GM04504 (cell line): ENCODE measurements around the gene MSI2.

Experiments
- DNase-seq: peaks from one replicate; pipeline ENCODE4 v3.0.0-alpha.2; 2012; ENCODE audit warnings: low read depth

MSI2 gene

GRCh38 chr17:57369509-57369945 lies 113.2 kb downstream of the MSI2 start:
- DNase-seq, result no peak

DNA sequence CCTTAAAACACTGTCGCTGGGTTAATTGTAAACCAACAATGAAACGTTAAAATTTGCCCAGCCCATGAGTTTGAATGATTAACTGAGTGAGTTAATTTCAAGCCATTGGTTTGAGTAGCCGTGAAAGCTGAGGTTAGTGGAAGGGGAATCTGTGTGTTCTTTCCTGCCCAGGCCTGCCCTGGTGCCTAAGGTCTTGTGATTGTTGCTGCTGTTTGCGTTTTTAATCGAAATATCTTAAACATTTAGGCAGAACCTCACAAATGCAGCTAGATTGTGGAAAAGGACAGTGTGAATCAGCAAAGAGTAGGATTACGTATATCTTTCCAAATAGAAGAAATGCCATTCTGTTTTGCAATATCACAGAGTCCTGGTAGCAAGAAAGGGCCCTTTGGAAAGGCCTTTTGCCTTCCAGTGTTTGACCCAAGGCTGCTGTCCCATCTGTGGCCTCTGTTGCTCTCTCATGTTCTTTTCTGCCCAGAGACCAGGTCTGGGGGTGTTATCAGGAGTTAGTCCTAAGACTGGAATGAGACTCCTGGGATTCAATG lies 113.8 kb downstream of the MSI2 start:
- DNase-seq, result no peak

GRCh38 chr17:57370619-57371018 lies 114.3 kb downstream of the MSI2 start:
- DNase-seq, result no peak

GRCh38 chr17:57372156-57372555 lies 115.8 kb downstream of the MSI2 start:
- DNase-seq, result no peak

DNA sequence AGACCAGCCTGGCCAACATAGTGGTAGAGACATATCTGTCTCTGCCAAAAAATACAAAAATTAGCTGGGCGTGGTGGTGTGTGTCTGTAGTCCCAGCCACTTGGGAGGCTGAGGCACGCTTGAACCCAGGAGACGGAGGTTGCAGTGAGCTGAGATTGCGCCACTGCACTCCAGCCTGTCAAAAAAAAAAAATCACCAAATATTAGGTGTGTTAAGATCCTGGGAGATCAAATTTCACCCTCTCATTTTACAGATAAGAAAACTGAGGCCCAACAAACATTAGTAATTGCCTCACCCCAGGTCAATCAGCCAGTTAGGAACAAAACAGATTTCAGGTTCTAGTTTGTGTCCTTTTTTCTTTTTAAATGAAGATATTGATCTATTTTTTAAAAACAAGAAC lies 116.7 kb downstream of the MSI2 start:
- DNase-seq, result no peak

DNA sequence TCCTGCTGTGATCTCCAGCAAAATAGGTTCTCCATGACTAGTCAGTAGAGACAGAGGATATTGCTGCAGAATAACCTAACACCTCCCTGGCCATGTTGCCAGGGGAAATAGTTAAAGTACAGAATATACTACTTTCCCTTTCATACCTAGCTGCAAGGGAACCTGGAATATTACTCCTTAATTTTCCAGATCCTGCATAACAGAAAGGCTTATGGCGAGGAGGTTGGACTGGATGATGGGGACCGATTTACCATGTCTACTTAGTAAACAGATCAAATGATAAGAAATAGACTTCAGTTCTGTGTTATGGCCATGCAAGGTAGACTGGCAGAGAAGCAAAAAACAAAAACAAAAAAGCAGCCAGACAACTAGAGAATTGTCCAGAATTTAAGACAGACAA lies 117.4 kb downstream of the MSI2 start:
- no peak for DNase-seq

DNA sequence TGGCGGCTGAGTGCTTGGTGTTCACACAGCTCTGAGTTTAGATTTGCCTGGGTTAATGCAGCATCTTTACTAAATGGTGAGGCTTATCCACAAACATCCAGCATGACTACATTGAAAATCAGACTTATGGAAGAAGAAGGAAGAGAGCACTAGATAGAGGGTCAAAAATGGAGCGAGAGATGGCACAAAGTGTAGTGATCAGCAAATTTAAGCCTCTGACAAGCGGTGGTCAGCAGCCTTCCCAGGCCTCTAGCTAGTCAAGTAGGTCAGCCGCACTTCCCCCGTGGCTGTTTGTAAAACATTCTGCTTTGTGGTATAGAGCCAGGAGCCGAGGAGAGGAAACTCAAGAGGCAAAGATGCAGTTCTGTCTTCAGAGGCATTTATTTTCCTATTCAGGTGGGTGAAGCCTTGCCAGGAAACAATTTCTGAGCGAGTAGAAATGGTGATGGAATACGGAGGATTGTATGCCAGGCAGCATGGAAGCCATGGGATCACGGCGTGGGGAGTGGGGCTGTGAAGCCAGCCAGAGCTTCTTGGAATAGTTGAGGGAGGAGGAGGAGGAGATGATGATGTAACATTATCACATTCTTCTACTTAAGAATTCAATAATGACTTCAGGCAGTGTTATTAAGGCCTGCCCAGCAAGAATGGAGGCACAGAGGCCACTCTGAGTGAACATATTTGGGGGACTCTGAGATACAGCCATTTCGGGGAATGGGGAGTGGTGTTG lies 118.9 kb downstream of the MSI2 start:
- no peak for DNase-seq

DNA sequence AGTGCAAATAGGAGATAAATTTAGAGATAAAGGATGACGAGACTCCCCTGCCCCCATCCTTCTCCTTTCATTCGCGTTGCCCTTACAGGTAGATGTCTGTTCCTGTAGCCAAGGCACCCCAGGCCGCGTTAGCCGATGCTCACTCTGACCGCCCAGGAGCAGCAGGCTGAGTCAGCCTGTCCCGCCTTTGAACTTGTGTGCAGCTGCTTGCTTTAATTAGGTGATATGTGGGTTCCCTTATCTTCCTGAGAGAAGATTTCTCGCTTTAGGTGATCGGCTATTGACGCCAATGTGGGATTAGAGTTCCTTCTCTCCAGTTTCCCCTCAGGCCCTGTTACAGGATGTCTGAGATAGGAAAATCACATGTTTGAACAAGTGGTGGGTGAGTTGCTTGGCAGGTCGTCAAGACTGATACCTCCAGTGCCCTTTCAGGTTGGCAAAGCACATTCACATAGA lies 119.5 kb downstream of the MSI2 start:
- DNase-seq, result no peak

DNA sequence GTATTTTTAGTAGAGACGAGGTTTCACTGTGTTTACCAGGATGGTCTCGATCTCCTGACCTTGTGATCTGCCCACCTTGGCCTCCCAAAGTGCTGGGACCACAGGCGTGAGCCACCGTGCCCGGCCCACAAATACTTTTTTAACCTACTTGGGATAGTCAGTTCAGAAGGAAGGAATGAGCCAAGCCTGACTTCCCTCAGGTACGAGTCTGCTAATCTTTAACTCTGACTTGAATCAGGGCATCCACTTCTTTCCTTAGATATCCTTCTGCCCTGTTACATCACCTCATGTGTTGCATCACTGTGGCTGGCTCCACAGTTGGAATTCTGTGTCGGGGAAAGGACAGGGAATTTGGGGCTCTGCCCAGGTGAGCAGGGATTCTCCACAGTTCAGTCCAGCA lies 120.8 kb downstream of the MSI2 start:
- DNase-seq, result no peak

DNA sequence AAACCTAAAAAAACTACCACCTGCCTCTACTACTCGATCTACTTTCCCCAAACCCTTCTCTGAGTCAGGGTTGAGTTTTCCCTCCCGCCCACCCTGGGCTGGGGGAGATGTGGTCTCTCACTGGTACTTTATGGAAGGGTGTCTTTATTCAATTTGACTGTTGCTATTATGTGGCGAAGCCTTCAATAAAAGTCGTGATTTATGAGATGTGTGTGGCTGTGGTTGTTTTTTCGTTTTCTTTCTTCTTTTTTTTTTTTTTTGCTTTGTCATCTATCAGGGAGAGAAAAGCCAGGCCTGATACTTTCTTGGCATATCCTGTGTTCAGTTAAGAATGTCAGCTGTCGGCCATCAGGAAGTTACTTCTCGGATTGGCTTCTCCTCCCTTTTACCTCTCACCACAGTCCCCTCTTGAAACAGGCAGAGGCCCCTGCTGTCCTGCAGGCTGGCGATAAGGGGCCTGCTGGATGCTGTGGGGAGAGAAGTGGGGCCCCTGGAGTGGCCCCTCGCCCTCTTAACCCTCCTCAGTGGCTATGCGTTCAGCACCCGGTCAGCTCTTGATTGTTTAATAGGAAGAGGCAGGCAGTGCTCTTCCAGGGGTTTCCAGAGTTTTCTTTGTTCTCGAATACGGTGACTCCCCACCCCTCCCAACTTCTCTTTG lies 123.0 kb downstream of the MSI2 start:
- no peak for DNase-seq

DNA sequence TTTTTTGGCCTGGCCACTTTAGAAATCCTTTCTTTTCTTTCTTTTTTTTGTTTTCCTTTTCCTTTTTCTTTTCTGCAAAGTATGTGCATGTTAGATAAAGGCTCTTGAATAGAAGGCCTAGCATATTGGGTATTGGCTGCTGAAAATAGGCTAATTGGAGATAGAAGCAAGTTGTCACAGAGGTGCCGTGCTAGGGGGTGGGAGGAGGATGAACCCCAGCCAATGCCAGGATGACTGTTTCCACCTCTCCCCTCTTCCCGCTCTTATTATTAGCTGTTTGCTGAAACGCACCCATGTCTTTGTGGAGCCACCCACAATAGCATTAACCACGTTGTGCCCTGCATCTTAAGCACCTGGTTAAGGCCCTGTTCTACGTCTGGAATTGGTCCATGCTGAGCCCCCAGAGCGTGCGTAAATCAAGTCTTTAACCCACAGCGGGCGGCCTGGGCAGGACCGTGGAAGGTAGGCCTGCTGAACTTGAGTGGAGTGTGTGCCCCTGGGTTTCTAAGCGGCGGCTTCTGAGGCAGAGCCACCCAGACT lies 123.6 kb downstream of the MSI2 start:
- DNase-seq, result no peak

GRCh38 chr17:57381498-57381897 lies 125.2 kb downstream of the MSI2 start:
- DNase-seq, result no peak

- no peak for DNase-seq
These were observed 127.9 kb downstream of the MSI2 start for GRCh38 chr17:57384219-57384618.

- DNase-seq, result no peak
These were observed 129.7 kb downstream of the MSI2 start for GRCh38 chr17:57385975-57386374.

DNA sequence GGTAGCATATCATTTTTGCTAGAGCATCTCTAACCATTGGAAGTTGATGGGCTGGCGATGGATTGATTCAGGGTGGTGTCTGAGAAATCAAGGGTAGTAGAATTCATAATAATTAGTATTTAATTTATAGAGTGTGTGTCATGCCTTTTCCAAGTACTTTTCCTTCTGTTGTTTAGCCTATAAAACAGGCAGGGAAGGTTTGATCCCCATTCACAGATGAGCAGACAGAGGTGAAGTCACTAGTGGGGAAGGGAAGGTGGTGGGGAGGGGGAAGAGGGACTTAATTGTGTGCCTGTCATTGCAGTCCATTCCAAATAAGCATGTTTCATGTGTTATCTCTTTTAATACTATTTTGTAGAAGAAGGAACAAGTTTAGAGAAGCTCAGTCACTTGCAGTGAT lies 131.3 kb downstream of the MSI2 start:
- DNase-seq, result no peak

- no peak for DNase-seq
These were observed 131.9 kb downstream of the MSI2 start for GRCh38 chr17:57388131-57388725.

- DNase-seq, result no peak
These were observed 133.2 kb downstream of the MSI2 start for GRCh38 chr17:57389473-57389872.

DNA sequence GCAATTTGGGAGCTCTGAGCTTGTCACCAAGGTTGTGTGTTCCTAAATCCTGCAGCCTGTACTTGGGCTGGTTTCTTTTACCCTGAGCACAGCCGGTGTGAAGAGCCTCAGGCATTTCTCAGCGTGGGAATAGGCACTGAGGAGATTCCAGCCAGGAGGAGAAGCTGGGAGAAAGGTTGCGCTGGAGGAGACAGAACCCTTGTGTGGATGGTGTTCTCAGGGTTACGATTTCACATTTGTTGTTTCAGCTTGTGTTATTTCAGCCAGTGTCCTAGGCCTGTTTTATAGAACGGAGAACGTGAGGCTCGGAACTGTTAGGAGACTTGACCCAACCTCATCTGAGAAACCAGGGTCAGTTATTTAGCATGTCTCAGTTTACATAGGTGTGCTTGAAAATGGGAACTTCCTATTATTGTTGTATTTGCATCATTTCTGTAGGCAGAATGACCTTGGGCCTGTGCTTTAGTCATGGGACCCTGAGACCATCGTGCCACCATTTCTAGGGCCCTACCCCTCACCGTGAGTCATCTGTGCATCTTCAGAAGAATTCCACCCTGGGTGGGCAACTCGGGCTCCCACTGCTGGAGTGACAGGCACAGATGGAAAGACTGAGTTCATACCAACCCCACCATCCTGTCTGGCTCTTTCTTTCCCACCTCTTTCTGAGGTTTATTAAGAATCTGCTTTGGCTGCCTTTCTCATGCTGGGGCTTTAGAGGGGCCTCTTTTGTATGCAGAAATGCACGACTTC lies 134.9 kb downstream of the MSI2 start:
- no peak for DNase-seq

DNA sequence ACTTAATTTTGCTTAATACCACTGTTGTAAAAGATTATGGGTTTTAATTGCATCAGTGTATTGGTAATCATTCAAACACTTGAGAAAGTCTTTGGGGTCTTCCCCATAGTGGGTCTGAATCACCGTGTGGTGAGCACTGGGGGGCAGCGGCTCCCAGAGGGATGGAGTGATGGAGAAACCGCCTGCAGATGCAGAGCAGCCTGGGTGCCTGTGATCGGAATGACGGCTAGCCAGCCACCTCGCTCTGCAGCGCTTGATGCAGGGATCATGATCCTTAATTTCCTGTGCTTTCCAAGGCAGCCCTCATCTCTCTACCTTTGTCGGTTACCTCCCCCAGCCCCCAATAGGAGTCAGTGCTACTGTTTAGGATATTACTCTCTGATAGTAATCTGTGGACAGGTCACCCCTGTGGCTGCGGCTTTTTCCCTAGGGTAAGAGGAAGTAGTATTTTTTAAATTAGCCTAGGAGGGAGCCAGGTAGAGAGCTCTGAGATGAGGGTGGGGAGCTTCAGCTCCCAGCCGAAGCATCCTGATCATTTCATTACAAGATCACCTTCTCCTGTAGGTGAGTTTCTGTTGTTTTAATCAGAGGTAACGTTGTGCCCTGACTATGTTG lies 135.6 kb downstream of the MSI2 start:
- no peak for DNase-seq

- DNase-seq, result no peak
These were observed 137.0 kb downstream of the MSI2 start for GRCh38 chr17:57393368-57393767.

- DNase-seq, result no peak
These were observed 138.1 kb downstream of the MSI2 start for GRCh38 chr17:57394375-57394774.
